ENCODE results near the gene PCBD2. TPM values are rescaled to one million over a fixed set of nuclear protein-coding genes. Genes with fewer than 3 reads are reported as not detected.
"Not testable (repeated sequence)": the region's sequence is repeated elsewhere in the genome, so short reads cannot be mapped to it uniquely, and the experiment has no call there.

PCBD2 gene
- 3.9 TPM for polyA plus RNA-seq (2013, experiment 1 of 2)
- 3.6 TPM for polyA plus RNA-seq (2013, experiment 2 of 2)

- peaks cover 5% of the 10 kb centered on the region for H3K4me1 ChIP-seq (ENCODE audit: control insufficient read depth, insufficient read depth, low read length, poor library complexity, severe bottlenecking)
- peak within 1 kb of the TSS; percentile 96 for H3K27ac ChIP-seq (ENCODE audit: low read depth, low read length, severe bottlenecking)
- peak within 1 kb of the TSS; percentile 71 for H3K4me3 ChIP-seq (ENCODE audit: extremely low read depth, insufficient read depth, low read length, poor library complexity, severe bottlenecking)
- H3K36me3 ChIP-seq (ENCODE audit: control insufficient read depth, insufficient read depth, low read length): peaks cover 10% of the 10 kb centered on the region
- 0% methylated on average over 54 to 64 of the region's 84 CpGs for WGBS, 2 experiments (ENCODE audit: insufficient coverage in 2 of 2)
- no peaks in the 10 kb centered on the region for H3K9me3 ChIP-seq (ENCODE audit: control insufficient read depth, low read length)
Measured at GRCh38 chr5:134904610-134905245, at the start of gene PCBD2. TSS of gene PCBD2 (plus strand) at chr5:134905131. CDS start at chr5:134905140, 9 bp downstream.

- not testable (repeated sequence) for H3K9me3 ChIP-seq (ENCODE audit: control insufficient read depth, low read length); H3K4me3 ChIP-seq (ENCODE audit: extremely low read depth, insufficient read depth, low read length, poor library complexity, severe bottlenecking); H3K27ac ChIP-seq (ENCODE audit: low read depth, low read length, severe bottlenecking); H3K4me1 ChIP-seq (ENCODE audit: control insufficient read depth, insufficient read depth, low read length, poor library complexity, severe bottlenecking)
- 91% methylated on average over 4 of the region's 7 CpGs; no CpG with 5 or more reads in 1 of the 2 experiments for WGBS, 2 experiments (ENCODE audit: insufficient coverage in 2 of 2)
- H3K36me3 ChIP-seq (ENCODE audit: control insufficient read depth, insufficient read depth, low read length): peaks cover 65% of the 10 kb centered on the region
Measured at GRCh38 chr5:134856465-134856864, 48.5 kb upstream of the PCBD2 start.

- H3K36me3 ChIP-seq (ENCODE audit: control insufficient read depth, insufficient read depth, low read length): peaks cover 56% of the 10 kb centered on the region
- WGBS, 2 experiments (ENCODE audit: insufficient coverage in 2 of 2): 92 to 100% methylated on average over 2 to 3 of the region's 3 CpGs
- no peaks in the 10 kb centered on the region for H3K4me1 ChIP-seq (ENCODE audit: control insufficient read depth, insufficient read depth, low read length, poor library complexity, severe bottlenecking)
- H3K27ac ChIP-seq (ENCODE audit: low read depth, low read length, severe bottlenecking): no peak overlapping the region
- H3K4me3 ChIP-seq (ENCODE audit: extremely low read depth, insufficient read depth, low read length, poor library complexity, severe bottlenecking): no peak overlapping the region
- no peaks in the 10 kb centered on the region for H3K9me3 ChIP-seq (ENCODE audit: control insufficient read depth, low read length)
Measured at GRCh38 chr5:134857401-134857800, 47.5 kb upstream of the PCBD2 start.

GRCh38 chr5:134864707-134865106 is 40.2 kb upstream of the PCBD2 start:
- Histone ChIP-seq H3K4me3 (ENCODE audit: extremely low read depth, insufficient read depth, low read length, poor library complexity, severe bottlenecking) (no peak overlapping the region), H3K36me3 (ENCODE audit: control insufficient read depth, insufficient read depth, low read length) (peaks cover 10% of the 10 kb centered on the region), H3K27ac (ENCODE audit: low read depth, low read length, severe bottlenecking) (no peak overlapping the region), H3K9me3 (ENCODE audit: control insufficient read depth, low read length) (no peaks in the 10 kb centered on the region), H3K4me1 (ENCODE audit: control insufficient read depth, insufficient read depth, low read length, poor library complexity, severe bottlenecking) (no peaks in the 10 kb centered on the region)
- 100% methylated on average over 1 of the region's 2 CpGs; no CpG with 5 or more reads in 1 of the 2 experiments for WGBS, 2 experiments (ENCODE audit: insufficient coverage in 2 of 2)

- Histone ChIP-seq H3K4me3 (ENCODE audit: extremely low read depth, insufficient read depth, low read length, poor library complexity, severe bottlenecking) (peak overlapping the region; percentile 74), H3K4me1 (ENCODE audit: control insufficient read depth, insufficient read depth, low read length, poor library complexity, severe bottlenecking) (peaks cover 7% of the 10 kb centered on the region), H3K27ac (ENCODE audit: low read depth, low read length, severe bottlenecking) (peak overlapping the region; percentile 94), H3K9me3 (ENCODE audit: control insufficient read depth, low read length) (no peaks in the 10 kb centered on the region), H3K36me3 (ENCODE audit: control insufficient read depth, insufficient read depth, low read length) (peaks cover 4% of the 10 kb centered on the region)
- 91 to 100% methylated on average over 3 to 4 of the region's 6 CpGs for WGBS, 2 experiments (ENCODE audit: insufficient coverage in 2 of 2)
Measured at GRCh38 chr5:134873494-134873893, 31.4 kb upstream of the PCBD2 start.

GRCh38 chr5:134873987-134874830 is 30.7 kb upstream of the PCBD2 start, which contains the start of gene TXNDC15:
TSS of gene TXNDC15 (plus strand) at chr5:134874371. CDS start at chr5:134874428, 57 bp downstream.
- H3K36me3 ChIP-seq (ENCODE audit: control insufficient read depth, insufficient read depth, low read length): peaks cover 4% of the 10 kb centered on the region
- H3K9me3 ChIP-seq (ENCODE audit: control insufficient read depth, low read length): no peaks in the 10 kb centered on the region
- H3K27ac ChIP-seq (ENCODE audit: low read depth, low read length, severe bottlenecking): peak within 1 kb of the TSS; percentile 94
- 5 to 9% methylated on average over 45 to 73 of the region's 79 CpGs for WGBS, 2 experiments (ENCODE audit: insufficient coverage in 2 of 2)
- H3K4me1 ChIP-seq (ENCODE audit: control insufficient read depth, insufficient read depth, low read length, poor library complexity, severe bottlenecking): peaks cover 7% of the 10 kb centered on the region
- peak within 1 kb of the TSS; percentile 74 for H3K4me3 ChIP-seq (ENCODE audit: extremely low read depth, insufficient read depth, low read length, poor library complexity, severe bottlenecking)

- H3K9me3 ChIP-seq (ENCODE audit: control insufficient read depth, low read length): no peaks in the 10 kb centered on the region
- H3K36me3 ChIP-seq (ENCODE audit: control insufficient read depth, insufficient read depth, low read length): peaks cover 4% of the 10 kb centered on the region
- peak overlapping the region; percentile 74 for H3K4me3 ChIP-seq (ENCODE audit: extremely low read depth, insufficient read depth, low read length, poor library complexity, severe bottlenecking)
- WGBS, 2 experiments (ENCODE audit: insufficient coverage in 2 of 2): 17 to 19% methylated on average over 14 to 16 of the region's 20 CpGs
- peak overlapping the region; percentile 94 for H3K27ac ChIP-seq (ENCODE audit: low read depth, low read length, severe bottlenecking)
- peaks cover 7% of the 10 kb centered on the region for H3K4me1 ChIP-seq (ENCODE audit: control insufficient read depth, insufficient read depth, low read length, poor library complexity, severe bottlenecking)
Measured at GRCh38 chr5:134874831-134875655, 29.9 kb upstream of the PCBD2 start.

GRCh38 chr5:134877159-134877558 is 27.8 kb upstream of the PCBD2 start:
- Histone ChIP-seq H3K36me3 (ENCODE audit: control insufficient read depth, insufficient read depth, low read length) (peaks cover 4% of the 10 kb centered on the region), H3K27ac (ENCODE audit: low read depth, low read length, severe bottlenecking) (no peak overlapping the region), H3K4me3 (ENCODE audit: extremely low read depth, insufficient read depth, low read length, poor library complexity, severe bottlenecking) (no peak overlapping the region), H3K9me3 (ENCODE audit: control insufficient read depth, low read length) (no peaks in the 10 kb centered on the region), H3K4me1 (ENCODE audit: control insufficient read depth, insufficient read depth, low read length, poor library complexity, severe bottlenecking) (peaks cover 7% of the 10 kb centered on the region)

GRCh38 chr5:134878403-134878802 is 26.5 kb upstream of the PCBD2 start:
- 79 to 94% methylated on average over 3 of the region's 3 CpGs for WGBS, 2 experiments (ENCODE audit: insufficient coverage in 2 of 2)
- Histone ChIP-seq H3K4me1 (ENCODE audit: control insufficient read depth, insufficient read depth, low read length, poor library complexity, severe bottlenecking) (peaks cover 6% of the 10 kb centered on the region), H3K36me3 (ENCODE audit: control insufficient read depth, insufficient read depth, low read length) (peaks cover 4% of the 10 kb centered on the region), H3K27ac (ENCODE audit: low read depth, low read length, severe bottlenecking) (no peak overlapping the region), H3K9me3 (ENCODE audit: control insufficient read depth, low read length) (no peaks in the 10 kb centered on the region), H3K4me3 (ENCODE audit: extremely low read depth, insufficient read depth, low read length, poor library complexity, severe bottlenecking) (no peak overlapping the region)

- no peak overlapping the region for H3K4me3 ChIP-seq (ENCODE audit: extremely low read depth, insufficient read depth, low read length, poor library complexity, severe bottlenecking)
- H3K27ac ChIP-seq (ENCODE audit: low read depth, low read length, severe bottlenecking): no peak overlapping the region
- peaks cover 4% of the 10 kb centered on the region for H3K36me3 ChIP-seq (ENCODE audit: control insufficient read depth, insufficient read depth, low read length)
- H3K9me3 ChIP-seq (ENCODE audit: control insufficient read depth, low read length): no peaks in the 10 kb centered on the region
- 97% methylated on average over 3 of the region's 3 CpGs; no CpG with 5 or more reads in 1 of the 2 experiments for WGBS, 2 experiments (ENCODE audit: insufficient coverage in 2 of 2)
- no peaks in the 10 kb centered on the region for H3K4me1 ChIP-seq (ENCODE audit: control insufficient read depth, insufficient read depth, low read length, poor library complexity, severe bottlenecking)
Measured at GRCh38 chr5:134879456-134879855, 25.5 kb upstream of the PCBD2 start.

All from mesodermal cell (in vitro differentiated cells).